LNCaP clone FGC (cell line): ENCODE results near the gene TRIM69.
A peak's percentile ranks its signal among the peaks of the same experiment; 100 is the strongest.

Source experiments
- DNase-seq: peaks from one replicate; pipeline ENCODE4 v3.0.0-alpha.2; 2011; ENCODE audit warnings: low read depth
- H3K4me3 ChIP-seq: 2 replicates; pipeline ENCODE4 v1.5.1; 2011; ENCODE audit warnings: mild to moderate bottlenecking, low read depth, low read length, control low read depth
- TF ChIP-seq, protein P1 (sequence below): IDR thresholded peaks from 2 replicates; pipeline ENCODE4 v1.5.1; 2012; ENCODE audit warnings: mild to moderate bottlenecking; ENCODE audit not compliant: control insufficient read depth, insufficient read depth; ENCODE audit errors: extremely low read depth

TRIM69 gene

GRCh38 chr15:44812029-44812517, 75.7 kb downstream of the TRIM69 start:
- H3K4me3 ChIP-seq = peak overlapping the region; percentile 2; the same call in 1 of the 2 replicates
- DNase-seq = peak; percentile 76
- TF ChIP-seq, protein P1, sequence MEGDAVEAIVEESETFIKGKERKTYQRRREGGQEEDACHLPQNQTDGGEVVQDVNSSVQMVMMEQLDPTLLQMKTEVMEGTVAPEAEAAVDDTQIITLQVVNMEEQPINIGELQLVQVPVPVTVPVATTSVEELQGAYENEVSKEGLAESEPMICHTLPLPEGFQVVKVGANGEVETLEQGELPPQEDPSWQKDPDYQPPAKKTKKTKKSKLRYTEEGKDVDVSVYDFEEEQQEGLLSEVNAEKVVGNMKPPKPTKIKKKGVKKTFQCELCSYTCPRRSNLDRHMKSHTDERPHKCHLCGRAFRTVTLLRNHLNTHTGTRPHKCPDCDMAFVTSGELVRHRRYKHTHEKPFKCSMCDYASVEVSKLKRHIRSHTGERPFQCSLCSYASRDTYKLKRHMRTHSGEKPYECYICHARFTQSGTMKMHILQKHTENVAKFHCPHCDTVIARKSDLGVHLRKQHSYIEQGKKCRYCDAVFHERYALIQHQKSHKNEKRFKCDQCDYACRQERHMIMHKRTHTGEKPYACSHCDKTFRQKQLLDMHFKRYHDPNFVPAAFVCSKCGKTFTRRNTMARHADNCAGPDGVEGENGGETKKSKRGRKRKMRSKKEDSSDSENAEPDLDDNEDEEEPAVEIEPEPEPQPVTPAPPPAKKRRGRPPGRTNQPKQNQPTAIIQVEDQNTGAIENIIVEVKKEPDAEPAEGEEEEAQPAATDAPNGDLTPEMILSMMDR = peak; percentile 23

DNA sequence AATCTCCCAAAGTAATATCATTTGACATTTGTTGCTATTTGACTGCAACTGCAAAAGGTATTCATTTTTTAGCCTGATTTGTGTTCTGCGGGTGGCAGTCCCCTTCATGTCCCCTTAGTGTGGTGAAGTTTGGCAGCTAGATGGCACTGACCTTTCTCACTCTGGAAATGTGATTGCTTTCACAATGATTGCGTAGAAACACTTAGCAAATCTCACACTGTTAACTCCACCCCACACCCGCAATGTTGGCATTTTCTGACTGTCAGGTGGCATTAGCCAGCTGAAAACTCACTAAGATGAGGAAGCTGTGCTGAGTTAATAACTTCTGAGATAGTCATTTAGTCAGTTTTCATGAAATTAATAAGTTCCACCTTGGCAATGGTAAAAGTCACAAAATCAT, 76.9 kb downstream of the TRIM69 start:
- DNase-seq = no peak

More for the DNA sequence above, 76.9 kb downstream of the TRIM69 start:
- no peak overlapping the region for H3K4me3 ChIP-seq
- TF ChIP-seq, protein P1 = peak; percentile 20; the same call in 1 of the 2 replicates
